ENCODE results near the gene DRICH1. TPM values are rescaled to one million over a fixed set of nuclear protein-coding genes. Genes with fewer than 3 reads are reported as not detected.
A peak's percentile ranks its signal among the peaks of the same experiment; 100 is the strongest.
"Not testable (repeated sequence)": the region's sequence is repeated elsewhere in the genome, so short reads cannot be mapped to it uniquely, and the experiment has no call there.

Gene DRICH1
- total RNA-seq, 2 experiments from 2014 or later: 0.38 to 0.49 TPM

DNA sequence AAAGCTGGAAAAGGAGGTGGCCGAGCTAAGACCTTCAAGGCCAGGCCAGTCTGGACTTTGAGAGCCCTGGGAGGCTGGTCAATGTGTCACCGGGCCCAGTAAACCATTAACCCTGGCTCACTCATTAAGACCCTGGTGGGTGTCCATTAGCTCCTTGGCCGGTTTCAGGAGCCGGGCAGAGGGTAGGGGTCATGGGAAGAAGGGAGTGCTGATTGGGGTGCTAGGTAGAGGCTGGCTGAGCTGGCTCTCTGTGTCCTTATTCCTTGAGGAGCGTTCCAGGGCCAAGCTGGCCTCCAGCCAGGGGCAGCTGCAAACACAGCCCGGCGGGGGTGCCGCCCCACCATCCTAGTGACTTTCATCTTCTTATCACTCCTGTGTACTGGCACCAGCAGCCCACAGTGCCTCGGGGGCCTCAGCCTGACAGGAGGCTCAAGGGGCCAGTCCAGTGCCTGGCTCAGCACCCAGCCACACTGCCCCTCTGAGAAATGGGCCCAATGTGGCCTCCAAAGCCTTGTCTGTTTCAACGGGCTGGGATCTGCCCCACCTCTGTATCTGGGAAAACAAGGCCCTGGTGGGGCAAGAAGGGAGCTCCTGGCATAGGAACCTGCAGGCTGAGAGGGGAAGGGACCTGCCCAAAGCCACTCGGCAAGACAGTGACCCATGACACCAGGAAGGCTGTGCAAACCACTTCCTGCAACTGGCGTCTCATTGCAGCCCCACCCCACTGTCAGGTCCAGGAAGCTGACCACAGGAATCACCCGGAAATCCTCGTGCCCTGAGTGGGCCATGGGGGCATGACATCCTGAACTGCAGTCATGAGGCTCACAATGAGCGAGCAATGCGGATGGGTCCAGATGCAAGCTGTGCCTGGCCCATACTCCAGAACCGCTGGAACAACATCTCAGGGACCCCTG lies 43.6 kb upstream of the DRICH1 start:
- H3K36me3 ChIP-seq (ENCODE audit: insufficient read depth, low read length): no peaks in the 10 kb centered on the region
- ChIA-PET CTCF (ENCODE audit: unreplicated experiment) (no interaction called here), POLR2A (interaction anchor here (0.9 kb wide), 1 partner anchor 87 kb away, joined by 3 read pairs; no protein-coding TSS in a partner anchor)
- no peak overlapping the region for H3K4me2 ChIP-seq (ENCODE audit: low read length)
- H2AFZ ChIP-seq (ENCODE audit: low read length): no peak overlapping the region
- H3K4me3 ChIP-seq (ENCODE audit: low read depth, low read length, poor library complexity, severe bottlenecking): no peak overlapping the region
- peak; percentile 15 for DNase-seq (ENCODE audit: low spot score)
- H3K9me3 ChIP-seq (ENCODE audit: low read length): no peaks in the 10 kb centered on the region
- no peaks in the 10 kb centered on the region for H3K9me2 ChIP-seq (ENCODE audit: insufficient read depth, low read length)
- H3K4me1 ChIP-seq (ENCODE audit: insufficient read depth, low read length, poor library complexity, severe bottlenecking): no peaks in the 10 kb centered on the region
- H4K20me1 ChIP-seq (ENCODE audit: insufficient read depth, low read length): no peaks in the 10 kb centered on the region
- TF ChIP-seq, protein P1, sequence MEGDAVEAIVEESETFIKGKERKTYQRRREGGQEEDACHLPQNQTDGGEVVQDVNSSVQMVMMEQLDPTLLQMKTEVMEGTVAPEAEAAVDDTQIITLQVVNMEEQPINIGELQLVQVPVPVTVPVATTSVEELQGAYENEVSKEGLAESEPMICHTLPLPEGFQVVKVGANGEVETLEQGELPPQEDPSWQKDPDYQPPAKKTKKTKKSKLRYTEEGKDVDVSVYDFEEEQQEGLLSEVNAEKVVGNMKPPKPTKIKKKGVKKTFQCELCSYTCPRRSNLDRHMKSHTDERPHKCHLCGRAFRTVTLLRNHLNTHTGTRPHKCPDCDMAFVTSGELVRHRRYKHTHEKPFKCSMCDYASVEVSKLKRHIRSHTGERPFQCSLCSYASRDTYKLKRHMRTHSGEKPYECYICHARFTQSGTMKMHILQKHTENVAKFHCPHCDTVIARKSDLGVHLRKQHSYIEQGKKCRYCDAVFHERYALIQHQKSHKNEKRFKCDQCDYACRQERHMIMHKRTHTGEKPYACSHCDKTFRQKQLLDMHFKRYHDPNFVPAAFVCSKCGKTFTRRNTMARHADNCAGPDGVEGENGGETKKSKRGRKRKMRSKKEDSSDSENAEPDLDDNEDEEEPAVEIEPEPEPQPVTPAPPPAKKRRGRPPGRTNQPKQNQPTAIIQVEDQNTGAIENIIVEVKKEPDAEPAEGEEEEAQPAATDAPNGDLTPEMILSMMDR (conservative IDR thresholded peaks at IDR 0.05; ENCODE audit: low read length): no peak
- no peak for TF ChIP-seq EZH2phosphoT487 (IDR thresholded peaks at IDR 0.05; ENCODE audit: borderline replicate concordance, low read depth, low read length)
- H3K27ac ChIP-seq (ENCODE audit: low read depth, low read length, poor library complexity, severe bottlenecking): no peak overlapping the region
- intact Hi-C loops (cut with micrococcal nuclease; ENCODE audit: unreplicated experiment): no loop called here
- no TSS peak for BruUV-seq (replicated peaks)
- H3K79me2 ChIP-seq (ENCODE audit: insufficient read depth, low read depth, low read length): no peaks in the 10 kb centered on the region

DNA sequence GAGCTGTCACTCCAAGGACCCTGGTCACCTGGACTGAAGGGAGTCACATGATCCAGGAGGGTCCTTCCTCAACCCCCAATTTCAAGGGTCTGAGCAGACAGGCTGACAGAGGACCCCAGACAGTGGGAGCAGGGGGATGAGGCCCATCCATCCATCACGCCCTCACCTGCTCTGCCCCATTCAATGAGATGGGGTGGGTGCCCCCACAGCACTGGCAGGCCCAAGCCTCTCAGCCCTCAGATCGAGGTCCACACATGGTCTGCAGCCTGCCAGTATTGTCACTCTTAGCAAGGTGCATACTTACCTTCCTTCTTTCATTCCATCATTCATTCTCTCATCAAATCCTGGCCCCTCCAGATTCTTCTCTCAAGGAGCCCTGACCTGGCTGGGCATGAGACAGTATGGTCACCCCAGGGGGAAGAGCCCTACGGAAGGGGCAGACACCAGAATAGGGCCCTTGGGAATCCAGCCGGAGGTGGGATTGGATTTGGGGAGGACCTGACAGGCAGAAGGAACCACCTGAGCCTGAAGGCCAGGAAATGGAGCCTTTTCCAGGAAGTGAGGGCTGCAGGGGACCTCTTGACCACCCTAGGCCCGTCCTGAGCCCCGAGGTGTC lies 42.9 kb upstream of the DRICH1 start:
- POLR2A ChIA-PET; H3K4me2 ChIP-seq (ENCODE audit: low read length); H3K4me3 ChIP-seq (ENCODE audit: low read depth, low read length, poor library complexity, severe bottlenecking); BruUV-seq (replicated peaks); DNase-seq (ENCODE audit: low spot score); H3K36me3 ChIP-seq (ENCODE audit: insufficient read depth, low read length); H3K9me2 ChIP-seq (ENCODE audit: insufficient read depth, low read length); H3K79me2 ChIP-seq (ENCODE audit: insufficient read depth, low read depth, low read length); H3K9me3 ChIP-seq (ENCODE audit: low read length); intact Hi-C loops (cut with micrococcal nuclease; ENCODE audit: unreplicated experiment); H4K20me1 ChIP-seq (ENCODE audit: insufficient read depth, low read length); H2AFZ ChIP-seq (ENCODE audit: low read length); CTCF ChIA-PET (ENCODE audit: unreplicated experiment); H3K4me1 ChIP-seq (ENCODE audit: insufficient read depth, low read length, poor library complexity, severe bottlenecking); H3K27ac ChIP-seq (ENCODE audit: low read depth, low read length, poor library complexity, severe bottlenecking): not testable (repeated sequence)

DNA sequence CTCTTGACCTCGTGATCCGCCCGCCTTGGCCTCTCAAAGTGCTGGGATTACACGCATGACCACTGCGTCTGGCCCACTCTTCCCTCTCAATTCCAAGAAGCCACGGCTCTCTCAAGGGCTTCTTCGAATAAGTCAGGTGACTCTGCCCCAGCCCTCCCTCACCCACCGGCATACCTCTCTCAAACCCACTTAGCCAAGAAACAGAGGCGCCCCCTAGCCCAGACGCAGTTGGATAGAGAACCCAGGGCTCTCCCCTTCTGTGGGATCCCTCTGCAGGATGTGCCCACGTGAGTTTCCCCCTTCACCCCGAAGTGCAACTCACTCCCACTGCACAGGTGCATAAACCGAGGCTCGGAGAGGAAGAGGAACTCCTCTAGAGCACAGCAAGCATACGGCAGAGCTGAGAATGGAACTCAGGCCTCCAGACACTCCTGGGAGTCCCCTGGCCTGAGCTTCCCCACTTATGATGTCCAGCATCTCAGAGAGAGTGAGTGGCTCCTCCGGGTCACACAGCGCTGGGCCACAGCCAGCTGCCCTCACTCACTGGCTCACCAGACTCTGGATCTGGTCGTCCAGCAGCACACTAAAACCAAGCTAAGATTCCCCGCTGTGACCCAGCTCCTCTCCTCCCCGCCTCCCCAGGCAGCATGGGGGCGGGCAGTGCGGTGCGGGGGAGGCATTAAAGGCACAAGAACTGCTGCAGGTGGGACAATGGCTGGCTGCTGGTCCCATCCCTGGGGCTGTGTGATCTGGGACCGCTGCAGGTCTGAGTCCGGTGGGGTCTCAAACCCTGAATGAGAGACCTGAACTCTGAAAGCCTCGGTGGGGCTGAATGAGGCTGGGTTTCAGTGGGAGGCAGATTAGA lies 41.9 kb upstream of the DRICH1 start:
- Histone ChIP-seq H3K4me3 (ENCODE audit: low read depth, low read length, poor library complexity, severe bottlenecking) (no peak overlapping the region), H3K4me2 (ENCODE audit: low read length) (no peak overlapping the region), H3K9me3 (ENCODE audit: low read length) (no peaks in the 10 kb centered on the region), H2AFZ (ENCODE audit: low read length) (no peak overlapping the region), H3K79me2 (ENCODE audit: insufficient read depth, low read depth, low read length) (no peaks in the 10 kb centered on the region), H3K36me3 (ENCODE audit: insufficient read depth, low read length) (no peaks in the 10 kb centered on the region), H3K4me1 (ENCODE audit: insufficient read depth, low read length, poor library complexity, severe bottlenecking) (no peaks in the 10 kb centered on the region), H4K20me1 (ENCODE audit: insufficient read depth, low read length) (no peaks in the 10 kb centered on the region), H3K9me2 (ENCODE audit: insufficient read depth, low read length) (no peaks in the 10 kb centered on the region), H3K27ac (ENCODE audit: low read depth, low read length, poor library complexity, severe bottlenecking) (no peak overlapping the region)
- ChIA-PET CTCF (ENCODE audit: unreplicated experiment) (no interaction called here), POLR2A (no interaction called here)
- no peak for DNase-seq (ENCODE audit: low spot score)
- intact Hi-C loops (cut with micrococcal nuclease; ENCODE audit: unreplicated experiment): no loop called here
- TF ChIP-seq, protein P1 (conservative IDR thresholded peaks at IDR 0.05; ENCODE audit: low read length): no peak
- TF ChIP-seq EZH2phosphoT487 (IDR thresholded peaks at IDR 0.05; ENCODE audit: borderline replicate concordance, low read depth, low read length): no peak
- BruUV-seq (replicated peaks): no TSS peak

All from OCI-LY7 (cell line).